GM23338 (cell line): ENCODE results near the gene DEFB126. TPM values are rescaled to one million over a fixed set of nuclear protein-coding genes. Genes with fewer than 3 reads are reported as not detected.

ENCODE experiments used
- ATAC-seq: fragments of 200-7000 bp; cut with Tn5 transposase; 3 replicates; pipeline ENCODE4 v1.9.1; 2020
- DNase-seq: peaks from one replicate; pipeline ENCODE4 v3.0.0-alpha.2; 2015; ENCODE audit warnings: low spot score
- H2AFZ ChIP-seq: fragments of 200-600 bp; sonication (generic); 2 replicates; pipeline ENCODE4 v1.8.0; 2016; ENCODE audit warnings: antibody characterized with exemption, mild to moderate bottlenecking, moderate library complexity
- H3F3A ChIP-seq: fragments of 200-600 bp; sonication (generic); replicated peaks from 2 replicates; pipeline ENCODE4 v1.8.0; 2017; ENCODE audit warnings: antibody characterized with exemption, mixed run types, low read depth
- H3K27ac ChIP-seq: fragments of 200-600 bp; sonication (generic); 2 replicates; pipeline ENCODE4 v1.6.1; 2016; ENCODE audit warnings: low read depth
- H3K27me3 ChIP-seq: fragments of 200-600 bp; sonication (generic); 2 replicates; pipeline ENCODE4 v1.8.0; 2016; ENCODE audit warnings: mild to moderate bottlenecking, mixed run types, moderate library complexity; ENCODE audit not compliant: insufficient read depth
- H3K36me3 ChIP-seq: fragments of 200-600 bp; sonication (generic); 2 replicates; pipeline ENCODE4 v1.8.0; 2016; ENCODE audit warnings: mild to moderate bottlenecking; ENCODE audit not compliant: insufficient read depth
- H3K4me1 ChIP-seq: fragments of 200-600 bp; sonication (generic); 2 replicates; pipeline ENCODE4 v1.8.0; 2016; ENCODE audit warnings: mild to moderate bottlenecking, moderate library complexity; ENCODE audit not compliant: insufficient read depth
- H3K4me2 ChIP-seq: fragments of 200-600 bp; sonication (generic); 2 replicates; pipeline ENCODE4 v1.7.1; 2017; ENCODE audit warnings: mixed run types
- H3K4me3 ChIP-seq: fragments of 200-600 bp; sonication (generic); 2 replicates; pipeline ENCODE4 v1.6.1; 2016; ENCODE audit warnings: mixed run types
- H3K79me2 ChIP-seq: fragments of 200-600 bp; sonication (generic); replicated peaks from 2 replicates; pipeline ENCODE4 v1.8.0; 2017; ENCODE audit warnings: mild to moderate bottlenecking; ENCODE audit not compliant: insufficient read depth
- H3K9me2 ChIP-seq: fragments of 200-600 bp; sonication (generic); 2 replicates; pipeline ENCODE4 v1.8.0; 2017; ENCODE audit not compliant: insufficient read depth
- H4K20me1 ChIP-seq: fragments of 200-600 bp; sonication (generic); replicated peaks from 2 replicates; pipeline ENCODE4 v1.8.0; 2017; ENCODE audit warnings: mild to moderate bottlenecking; ENCODE audit not compliant: insufficient read depth
- H3K27ac Mint-ChIP-seq: 2 replicates; pipeline ENCODE4 v1.8.0; 2020; ENCODE audit warnings: inconsistent platforms, mild to moderate bottlenecking, moderate library complexity, mixed read lengths
- H3K27me3 Mint-ChIP-seq: 3 replicates; pipeline ENCODE4 v1.8.0; 2022; ENCODE audit warnings: low read depth, mild to moderate bottlenecking, moderate library complexity, mixed read lengths, inconsistent platforms; ENCODE audit not compliant: insufficient read depth, poor library complexity
- H3K36me3 Mint-ChIP-seq: 3 replicates; pipeline ENCODE4 v1.8.0; 2021; ENCODE audit warnings: low read depth, mild to moderate bottlenecking, inconsistent platforms, moderate library complexity, mixed read lengths
- H3K4me1 Mint-ChIP-seq: 3 replicates; pipeline ENCODE4 v1.8.0; 2020; ENCODE audit warnings: mild to moderate bottlenecking, inconsistent platforms, mixed read lengths
- H3K4me3 Mint-ChIP-seq: 3 replicates; pipeline ENCODE4 v1.8.0; 2021; ENCODE audit warnings: moderate library complexity, mild to moderate bottlenecking, inconsistent platforms, mixed read lengths
- H3K9me3 Mint-ChIP-seq: 3 replicates; pipeline ENCODE4 v1.8.0; 2020; ENCODE audit warnings: moderate library complexity, mild to moderate bottlenecking, inconsistent platforms, mixed read lengths
- CREB1 ChIP-seq: fragments of 250-450 bp; sonication (Bioruptor Pico); IDR thresholded peaks from 2 replicates; pipeline ENCODE4 v1.5.0; 2020; ENCODE audit warnings: low read depth, mild to moderate bottlenecking, moderate library complexity
- EZH2 ChIP-seq: fragments of 200-600 bp; sonication (generic); IDR thresholded peaks from one replicate; pipeline ENCODE4 v1.8.0; 2017; ENCODE audit warnings: antibody characterized with exemption, mild to moderate bottlenecking, low read depth; ENCODE audit not compliant: unreplicated experiment
- EZH2phosphoT487 ChIP-seq: fragments of 200-600 bp; sonication (generic); IDR thresholded peaks from one replicate; pipeline ENCODE4 v1.8.1; 2018; ENCODE audit warnings: antibody characterized with exemption; ENCODE audit not compliant: unreplicated experiment
- JUNB ChIP-seq: IDR thresholded peaks from one replicate; pipeline ENCODE4 v1.6.1; 2016; ENCODE audit warnings: antibody characterized with exemption; ENCODE audit not compliant: unreplicated experiment
- NANOG ChIP-seq: IDR thresholded peaks from 2 replicates; pipeline ENCODE4 v1.6.1; 2016; ENCODE audit warnings: antibody characterized with exemption, borderline replicate concordance
- POLR2AphosphoS5 ChIP-seq: IDR thresholded peaks from 2 replicates; pipeline ENCODE4 v1.6.1; 2016; ENCODE audit warnings: antibody characterized with exemption, low read depth
- STAT1 ChIP-seq: IDR thresholded peaks from one replicate; pipeline ENCODE4 v1.6.1; 2016; ENCODE audit warnings: antibody characterized with exemption; ENCODE audit not compliant: unreplicated experiment
- ZNF114 ChIP-seq: fragments of 250-450 bp; sonication (Bioruptor Pico); IDR thresholded peaks from 2 replicates; pipeline ENCODE4 v1.5.0; 2020; ENCODE audit warnings: mild to moderate bottlenecking, moderate library complexity
- ZNF331 ChIP-seq: fragments of 250-450 bp; sonication (Bioruptor Pico); IDR thresholded peaks from 2 replicates; pipeline ENCODE4 v1.5.0; 2020; ENCODE audit warnings: low read depth, mild to moderate bottlenecking, moderate library complexity
- polyA plus RNA-seq: library from polyadenylated mRNA; unstranded; fragments of >200 nt; fragmentation: Nextera tagmentation; extraction: Ambion mirVana; gene quantifications from 2 replicates; pipeline ENCODE4 v1.2.1, GENCODE V29; 2016
- total RNA-seq: library from RNA; depleted of rRNA; stranded (reverse); fragments of >200 nt; shearing (Covaris generic); gene quantifications from 2 replicates; pipeline ENCODE4 v1.2.3, GENCODE V29; 2014
- TF ChIP-seq, protein P1 (sequence below): IDR thresholded peaks from 2 replicates; pipeline ENCODE4 v1.6.1; 2016; ENCODE audit warnings: antibody characterized with exemption
- TF ChIP-seq, protein P2 (sequence below): fragments of 250-450 bp; sonication (Bioruptor Pico); IDR thresholded peaks from 2 replicates; pipeline ENCODE4 v1.5.0; 2020; ENCODE audit warnings: mild to moderate bottlenecking, moderate library complexity
- TF ChIP-seq, protein P3 (sequence below), 2 experiments: fragments of 200-600 bp in 1 of 2; sonication (generic) in 1 of 2; conservative IDR thresholded peaks; 2 replicates each; pipeline versions ENCODE4 v1.5.1 to v1.6.1; 2016 to 2017; ENCODE audit warnings: antibody characterized with exemption in 2 of 2, low read depth in 2 of 2, mild to moderate bottlenecking in 2 of 2, moderate library complexity in 1 of 2
- TF ChIP-seq, protein P4 (sequence below): IDR thresholded peaks from one replicate; pipeline ENCODE4 v1.6.1; 2018; ENCODE audit warnings: antibody characterized with exemption; ENCODE audit not compliant: unreplicated experiment

DEFB126 gene
- total and polyA plus RNA-seq, 2 experiments from 2014 or later, result not detected

DNA sequence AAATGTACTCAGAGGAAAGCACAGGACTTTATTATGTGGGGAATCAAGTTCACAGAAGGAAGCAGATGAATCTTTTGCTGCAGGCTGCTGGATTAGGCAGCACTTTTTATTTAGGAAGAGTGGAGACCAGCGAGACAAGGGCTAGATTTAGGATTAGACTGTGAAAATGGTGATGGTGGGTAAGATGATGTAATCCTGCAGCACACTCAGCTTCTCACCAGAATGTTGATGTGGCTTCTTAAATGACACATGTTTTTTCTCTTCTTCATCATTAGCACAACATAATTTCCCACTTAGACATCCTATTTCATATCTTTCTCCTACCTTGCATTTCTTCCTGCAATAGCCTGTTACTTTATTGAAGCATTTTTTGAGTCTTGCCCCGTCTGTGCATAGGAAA, 45.3 kb downstream of the DEFB126 start:
- H3K4me3 Mint-ChIP-seq, result no peak overlapping the region
- H3F3A ChIP-seq, result no peaks in the 10 kb centered on the region
- H3K4me3 ChIP-seq, result no peak overlapping the region
- no peak for DNase-seq
- no peak for ATAC-seq
- no peaks in the 10 kb centered on the region for H4K20me1 ChIP-seq
- H3K36me3 Mint-ChIP-seq, result no peaks in the 10 kb centered on the region
- H3K9me3 Mint-ChIP-seq, result peaks cover 22% of the 10 kb centered on the region
- peaks cover 2% of the 10 kb centered on the region for H3K27me3 Mint-ChIP-seq
- no peak overlapping the region for H3K27ac ChIP-seq
- no peaks in the 10 kb centered on the region for H3K36me3 ChIP-seq
- peaks cover 8% of the 10 kb centered on the region for H3K4me1 ChIP-seq
- peaks cover 8% of the 10 kb centered on the region for H3K4me1 Mint-ChIP-seq
- peaks cover 2% of the 10 kb centered on the region; the same call in 1 of the 2 replicates for H3K27me3 ChIP-seq
- H3K27ac Mint-ChIP-seq, result no peak overlapping the region
- H3K79me2 ChIP-seq, result no peaks in the 10 kb centered on the region
- H3K4me2 ChIP-seq, result no peak overlapping the region
- no peak overlapping the region for H2AFZ ChIP-seq
- TF ChIP-seq, protein P1, sequence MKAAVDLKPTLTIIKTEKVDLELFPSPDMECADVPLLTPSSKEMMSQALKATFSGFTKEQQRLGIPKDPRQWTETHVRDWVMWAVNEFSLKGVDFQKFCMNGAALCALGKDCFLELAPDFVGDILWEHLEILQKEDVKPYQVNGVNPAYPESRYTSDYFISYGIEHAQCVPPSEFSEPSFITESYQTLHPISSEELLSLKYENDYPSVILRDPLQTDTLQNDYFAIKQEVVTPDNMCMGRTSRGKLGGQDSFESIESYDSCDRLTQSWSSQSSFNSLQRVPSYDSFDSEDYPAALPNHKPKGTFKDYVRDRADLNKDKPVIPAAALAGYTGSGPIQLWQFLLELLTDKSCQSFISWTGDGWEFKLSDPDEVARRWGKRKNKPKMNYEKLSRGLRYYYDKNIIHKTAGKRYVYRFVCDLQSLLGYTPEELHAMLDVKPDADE, result no peak
- TF ChIP-seq EZH2phosphoT487 (no peak), CREB1 (no peak), NANOG (no peak), POLR2AphosphoS5 (no peak), ZNF331 (no peak), JUNB (no peak), STAT1 (no peak), EZH2 (no peak), ZNF114 (CRISPR knock-in tag) (no peak)
- TF ChIP-seq, protein P2, sequence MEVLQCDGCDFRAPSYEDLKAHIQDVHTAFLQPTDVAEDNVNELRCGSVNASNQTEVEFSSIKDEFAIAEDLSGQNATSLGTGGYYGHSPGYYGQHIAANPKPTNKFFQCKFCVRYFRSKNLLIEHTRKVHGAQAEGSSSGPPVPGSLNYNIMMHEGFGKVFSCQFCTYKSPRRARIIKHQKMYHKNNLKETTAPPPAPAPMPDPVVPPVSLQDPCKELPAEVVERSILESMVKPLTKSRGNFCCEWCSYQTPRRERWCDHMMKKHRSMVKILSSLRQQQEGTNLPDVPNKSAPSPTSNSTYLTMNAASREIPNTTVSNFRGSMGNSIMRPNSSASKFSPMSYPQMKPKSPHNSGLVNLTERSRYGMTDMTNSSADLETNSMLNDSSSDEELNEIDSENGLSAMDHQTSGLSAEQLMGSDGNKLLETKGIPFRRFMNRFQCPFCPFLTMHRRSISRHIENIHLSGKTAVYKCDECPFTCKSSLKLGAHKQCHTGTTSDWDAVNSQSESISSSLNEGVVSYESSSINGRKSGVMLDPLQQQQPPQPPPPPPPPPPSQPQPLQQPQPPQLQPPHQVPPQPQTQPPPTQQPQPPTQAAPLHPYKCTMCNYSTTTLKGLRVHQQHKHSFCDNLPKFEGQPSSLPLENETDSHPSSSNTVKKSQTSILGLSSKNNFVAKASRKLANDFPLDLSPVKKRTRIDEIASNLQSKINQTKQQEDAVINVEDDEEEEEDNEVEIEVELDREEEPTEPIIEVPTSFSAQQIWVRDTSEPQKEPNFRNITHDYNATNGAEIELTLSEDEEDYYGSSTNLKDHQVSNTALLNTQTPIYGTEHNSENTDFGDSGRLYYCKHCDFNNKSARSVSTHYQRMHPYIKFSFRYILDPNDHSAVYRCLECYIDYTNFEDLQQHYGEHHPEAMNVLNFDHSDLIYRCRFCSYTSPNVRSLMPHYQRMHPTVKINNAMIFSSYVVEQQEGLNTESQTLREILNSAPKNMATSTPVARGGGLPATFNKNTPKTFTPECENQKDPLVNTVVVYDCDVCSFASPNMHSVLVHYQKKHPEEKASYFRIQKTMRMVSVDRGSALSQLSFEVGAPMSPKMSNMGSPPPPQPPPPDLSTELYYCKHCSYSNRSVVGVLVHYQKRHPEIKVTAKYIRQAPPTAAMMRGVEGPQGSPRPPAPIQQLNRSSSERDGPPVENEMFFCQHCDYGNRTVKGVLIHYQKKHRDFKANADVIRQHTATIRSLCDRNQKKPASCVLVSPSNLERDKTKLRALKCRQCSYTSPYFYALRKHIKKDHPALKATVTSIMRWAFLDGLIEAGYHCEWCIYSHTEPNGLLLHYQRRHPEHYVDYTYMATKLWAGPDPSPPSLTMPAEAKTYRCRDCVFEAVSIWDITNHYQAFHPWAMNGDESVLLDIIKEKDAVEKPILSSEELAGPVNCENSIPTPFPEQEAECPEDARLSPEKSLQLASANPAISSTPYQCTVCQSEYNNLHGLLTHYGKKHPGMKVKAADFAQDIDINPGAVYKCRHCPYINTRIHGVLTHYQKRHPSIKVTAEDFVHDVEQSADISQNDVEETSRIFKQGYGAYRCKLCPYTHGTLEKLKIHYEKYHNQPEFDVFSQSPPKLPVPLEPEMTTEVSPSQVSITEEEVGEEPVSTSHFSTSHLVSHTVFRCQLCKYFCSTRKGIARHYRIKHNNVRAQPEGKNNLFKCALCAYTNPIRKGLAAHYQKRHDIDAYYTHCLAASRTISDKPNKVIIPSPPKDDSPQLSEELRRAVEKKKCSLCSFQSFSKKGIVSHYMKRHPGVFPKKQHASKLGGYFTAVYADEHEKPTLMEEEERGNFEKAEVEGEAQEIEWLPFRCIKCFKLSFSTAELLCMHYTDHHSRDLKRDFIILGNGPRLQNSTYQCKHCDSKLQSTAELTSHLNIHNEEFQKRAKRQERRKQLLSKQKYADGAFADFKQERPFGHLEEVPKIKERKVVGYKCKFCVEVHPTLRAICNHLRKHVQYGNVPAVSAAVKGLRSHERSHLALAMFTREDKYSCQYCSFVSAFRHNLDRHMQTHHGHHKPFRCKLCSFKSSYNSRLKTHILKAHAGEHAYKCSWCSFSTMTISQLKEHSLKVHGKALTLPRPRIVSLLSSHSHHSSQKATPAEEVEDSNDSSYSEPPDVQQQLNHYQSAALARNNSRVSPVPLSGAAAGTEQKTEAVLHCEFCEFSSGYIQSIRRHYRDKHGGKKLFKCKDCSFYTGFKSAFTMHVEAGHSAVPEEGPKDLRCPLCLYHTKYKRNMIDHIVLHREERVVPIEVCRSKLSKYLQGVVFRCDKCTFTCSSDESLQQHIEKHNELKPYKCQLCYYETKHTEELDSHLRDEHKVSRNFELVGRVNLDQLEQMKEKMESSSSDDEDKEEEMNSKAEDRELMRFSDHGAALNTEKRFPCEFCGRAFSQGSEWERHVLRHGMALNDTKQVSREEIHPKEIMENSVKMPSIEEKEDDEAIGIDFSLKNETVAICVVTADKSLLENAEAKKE (CRISPR knock-in tag), result no peak
- TF ChIP-seq, protein P3, sequence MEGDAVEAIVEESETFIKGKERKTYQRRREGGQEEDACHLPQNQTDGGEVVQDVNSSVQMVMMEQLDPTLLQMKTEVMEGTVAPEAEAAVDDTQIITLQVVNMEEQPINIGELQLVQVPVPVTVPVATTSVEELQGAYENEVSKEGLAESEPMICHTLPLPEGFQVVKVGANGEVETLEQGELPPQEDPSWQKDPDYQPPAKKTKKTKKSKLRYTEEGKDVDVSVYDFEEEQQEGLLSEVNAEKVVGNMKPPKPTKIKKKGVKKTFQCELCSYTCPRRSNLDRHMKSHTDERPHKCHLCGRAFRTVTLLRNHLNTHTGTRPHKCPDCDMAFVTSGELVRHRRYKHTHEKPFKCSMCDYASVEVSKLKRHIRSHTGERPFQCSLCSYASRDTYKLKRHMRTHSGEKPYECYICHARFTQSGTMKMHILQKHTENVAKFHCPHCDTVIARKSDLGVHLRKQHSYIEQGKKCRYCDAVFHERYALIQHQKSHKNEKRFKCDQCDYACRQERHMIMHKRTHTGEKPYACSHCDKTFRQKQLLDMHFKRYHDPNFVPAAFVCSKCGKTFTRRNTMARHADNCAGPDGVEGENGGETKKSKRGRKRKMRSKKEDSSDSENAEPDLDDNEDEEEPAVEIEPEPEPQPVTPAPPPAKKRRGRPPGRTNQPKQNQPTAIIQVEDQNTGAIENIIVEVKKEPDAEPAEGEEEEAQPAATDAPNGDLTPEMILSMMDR (conservative IDR thresholded peaks at IDR 0.05; ENCODE audit: low read depth in 2 of 2), result no peak
- TF ChIP-seq, protein P4, sequence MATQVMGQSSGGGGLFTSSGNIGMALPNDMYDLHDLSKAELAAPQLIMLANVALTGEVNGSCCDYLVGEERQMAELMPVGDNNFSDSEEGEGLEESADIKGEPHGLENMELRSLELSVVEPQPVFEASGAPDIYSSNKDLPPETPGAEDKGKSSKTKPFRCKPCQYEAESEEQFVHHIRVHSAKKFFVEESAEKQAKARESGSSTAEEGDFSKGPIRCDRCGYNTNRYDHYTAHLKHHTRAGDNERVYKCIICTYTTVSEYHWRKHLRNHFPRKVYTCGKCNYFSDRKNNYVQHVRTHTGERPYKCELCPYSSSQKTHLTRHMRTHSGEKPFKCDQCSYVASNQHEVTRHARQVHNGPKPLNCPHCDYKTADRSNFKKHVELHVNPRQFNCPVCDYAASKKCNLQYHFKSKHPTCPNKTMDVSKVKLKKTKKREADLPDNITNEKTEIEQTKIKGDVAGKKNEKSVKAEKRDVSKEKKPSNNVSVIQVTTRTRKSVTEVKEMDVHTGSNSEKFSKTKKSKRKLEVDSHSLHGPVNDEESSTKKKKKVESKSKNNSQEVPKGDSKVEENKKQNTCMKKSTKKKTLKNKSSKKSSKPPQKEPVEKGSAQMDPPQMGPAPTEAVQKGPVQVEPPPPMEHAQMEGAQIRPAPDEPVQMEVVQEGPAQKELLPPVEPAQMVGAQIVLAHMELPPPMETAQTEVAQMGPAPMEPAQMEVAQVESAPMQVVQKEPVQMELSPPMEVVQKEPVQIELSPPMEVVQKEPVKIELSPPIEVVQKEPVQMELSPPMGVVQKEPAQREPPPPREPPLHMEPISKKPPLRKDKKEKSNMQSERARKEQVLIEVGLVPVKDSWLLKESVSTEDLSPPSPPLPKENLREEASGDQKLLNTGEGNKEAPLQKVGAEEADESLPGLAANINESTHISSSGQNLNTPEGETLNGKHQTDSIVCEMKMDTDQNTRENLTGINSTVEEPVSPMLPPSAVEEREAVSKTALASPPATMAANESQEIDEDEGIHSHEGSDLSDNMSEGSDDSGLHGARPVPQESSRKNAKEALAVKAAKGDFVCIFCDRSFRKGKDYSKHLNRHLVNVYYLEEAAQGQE, result no peak
- peaks cover 7% of the 10 kb centered on the region; the same call in 1 of the 2 replicates for H3K9me2 ChIP-seq
